HK-2 (cell line): ENCODE results near the gene ASIC5.
"Not testable (repeated sequence)": the region's sequence is repeated elsewhere in the genome, so short reads cannot be mapped to it uniquely, and the experiment has no call there.

Experiments used
- DNase-seq: peaks from one replicate; pipeline ENCODE4 v3.0.0-alpha.2; 2018; ENCODE audit not compliant: unreplicated experiment

The ASIC5 gene

GRCh38 chr4:155866177-155866576 is at the start of gene ASIC5:
Gene ASIC5 (minus strand): TSS chr4:155866277. CDS start chr4:155866226, 51 bp downstream.
- no peak for DNase-seq

- no peak for DNase-seq
These were observed 48.7 kb upstream of the ASIC5 start for GRCh38 chr4:155914782-155915181.

GRCh38 chr4:155911905-155912304 is 45.8 kb upstream of the ASIC5 start:
- no peak for DNase-seq

GRCh38 chr4:155909615-155910226 is 43.6 kb upstream of the ASIC5 start:
- no peak for DNase-seq

GRCh38 chr4:155908187-155909139 is 42.4 kb upstream of the ASIC5 start:
- DNase-seq: no peak

- DNase-seq: no peak
These were observed 41.5 kb upstream of the ASIC5 start for GRCh38 chr4:155907556-155907955.

GRCh38 chr4:155906554-155907247 is 40.6 kb upstream of the ASIC5 start:
- DNase-seq: no peak

GRCh38 chr4:155904331-155904730 is 38.3 kb upstream of the ASIC5 start:
- DNase-seq: no peak

GRCh38 chr4:155903453-155903852 is 37.4 kb upstream of the ASIC5 start, which contains the start of gene TDO2:
Gene TDO2 (plus strand): TSS chr4:155903696. CDS start chr4:155903759, 63 bp downstream.
- DNase-seq: no peak

GRCh38 chr4:155901013-155901412 is 34.9 kb upstream of the ASIC5 start:
- DNase-seq: no peak

GRCh38 chr4:155900381-155900780 is 34.3 kb upstream of the ASIC5 start:
- peak; percentile 8 for DNase-seq

- DNase-seq: no peak
These were observed 33.8 kb upstream of the ASIC5 start for GRCh38 chr4:155899891-155900290.

- DNase-seq: not testable (repeated sequence)
These were observed 32.3 kb upstream of the ASIC5 start for GRCh38 chr4:155898371-155898770.

GRCh38 chr4:155891058-155891457 is 25.0 kb upstream of the ASIC5 start:
- DNase-seq: no peak

- DNase-seq: no peak
These were observed 23.9 kb upstream of the ASIC5 start for GRCh38 chr4:155889946-155890345.

GRCh38 chr4:155889031-155889793 is 23.1 kb upstream of the ASIC5 start:
- DNase-seq: peak; percentile 8

- no peak for DNase-seq
These were observed 21.9 kb upstream of the ASIC5 start for GRCh38 chr4:155887847-155888570.

GRCh38 chr4:155887045-155887444 is 21.0 kb upstream of the ASIC5 start:
- DNase-seq: no peak

GRCh38 chr4:155885666-155886065 is 19.6 kb upstream of the ASIC5 start:
- DNase-seq: no peak

GRCh38 chr4:155883895-155884294 is 17.8 kb upstream of the ASIC5 start:
- DNase-seq: no peak

GRCh38 chr4:155881555-155881954 is 15.5 kb upstream of the ASIC5 start:
- no peak for DNase-seq
